HG03039 (cell line): ENCODE results near the gene PHACTR4.
"Not testable (repeated sequence)": the region's sequence is repeated elsewhere in the genome, so short reads cannot be mapped to it uniquely, and the experiment has no call there.

Source experiments
- ATAC-seq: cut with Tn5 transposase; IDR thresholded peaks from one replicate; pipeline ENCODE4 v1.9.1; 2021; ENCODE audit warnings: mild to moderate bottlenecking, moderate library complexity; ENCODE audit not compliant: unreplicated experiment

The PHACTR4 gene

DNA sequence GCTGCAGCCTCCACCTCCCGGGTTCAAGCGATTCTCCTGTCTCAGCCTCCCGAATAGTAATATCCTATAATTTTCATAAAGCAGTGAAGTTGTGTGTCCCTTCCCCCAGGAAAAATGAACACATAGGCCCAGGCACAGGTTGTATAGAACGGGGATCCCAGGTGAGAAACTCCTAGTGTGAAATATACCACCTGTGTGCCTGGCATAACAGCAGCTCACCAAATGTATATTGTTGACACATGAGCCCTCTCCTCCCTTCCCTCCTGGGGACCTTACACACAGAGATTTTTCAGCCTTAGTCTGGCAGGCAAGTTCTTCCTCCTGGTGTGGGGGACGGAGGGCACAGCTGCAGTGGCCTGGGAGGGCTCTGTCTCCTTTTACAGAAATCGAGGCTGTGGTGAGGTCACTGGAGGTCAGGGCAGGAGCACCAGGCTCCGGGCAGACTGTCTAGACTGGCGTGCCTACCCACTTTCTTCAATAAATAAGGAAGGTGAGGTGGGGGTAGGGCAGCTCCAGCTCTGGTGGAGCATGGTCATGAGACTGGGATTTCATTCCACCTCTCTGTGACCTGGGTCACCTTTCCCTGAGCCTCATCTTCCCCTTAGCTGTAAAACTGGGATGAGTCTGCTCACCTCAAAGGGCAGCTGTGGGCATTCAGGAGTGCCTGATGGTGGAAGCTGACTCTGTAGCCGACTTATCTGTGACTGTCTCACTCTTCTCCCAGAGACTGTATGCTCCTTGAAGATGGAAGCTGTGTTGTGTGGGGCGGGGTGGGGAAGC is 150.6 kb downstream of the PHACTR4 start:
- ATAC-seq, result no peak

DNA sequence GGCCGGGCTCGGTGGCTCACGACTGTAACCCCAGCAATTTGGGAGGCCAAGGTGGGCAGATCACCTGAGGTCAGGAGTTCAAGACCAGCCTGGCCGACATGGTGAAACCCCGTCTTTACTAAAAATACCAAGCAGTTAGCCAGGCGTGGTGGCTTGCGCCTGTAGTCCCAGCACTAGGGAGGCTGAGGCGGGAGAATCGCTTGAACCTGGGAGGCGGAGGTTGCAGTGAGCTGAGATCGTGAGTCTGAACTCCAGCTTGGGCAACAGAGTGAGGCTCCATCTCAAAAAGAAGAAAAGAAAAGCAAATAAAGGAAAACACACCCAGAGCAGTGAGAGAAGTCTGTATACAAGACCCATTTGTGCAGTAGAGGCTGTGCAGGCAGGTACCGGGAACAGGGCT is 151.3 kb downstream of the PHACTR4 start:
- not testable (repeated sequence) for ATAC-seq

DNA sequence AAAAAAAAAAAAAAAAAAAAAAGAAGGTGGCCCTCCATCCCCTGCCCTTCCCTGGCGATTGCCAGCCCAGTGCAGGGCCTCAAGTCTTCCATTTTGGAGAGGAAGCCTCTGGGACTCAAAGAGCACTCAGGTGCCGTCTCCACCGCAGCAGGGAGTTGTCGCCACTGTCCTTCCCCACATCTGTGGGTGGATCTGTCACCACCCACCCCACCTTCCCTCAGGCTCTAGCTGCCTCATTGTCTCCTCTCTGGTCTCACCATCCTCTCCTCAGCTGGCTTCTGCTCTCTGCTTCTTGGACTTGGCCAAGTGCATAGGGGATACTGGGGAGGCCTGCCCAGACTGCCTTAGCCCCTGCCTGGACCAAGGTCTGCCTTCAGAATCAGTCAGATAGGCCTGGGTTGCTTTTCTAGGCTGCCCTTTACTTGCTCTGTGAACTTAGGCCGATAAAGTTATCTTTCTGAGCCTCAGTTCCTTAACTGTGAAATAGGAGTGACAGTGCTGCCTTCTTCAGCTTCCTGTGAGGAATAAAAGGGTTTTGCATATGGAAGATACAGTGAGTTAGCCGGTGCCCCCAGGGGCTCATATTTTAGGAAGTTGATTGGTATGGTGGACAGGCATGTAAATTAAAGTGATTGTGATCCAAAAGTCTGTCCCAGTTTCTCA is 152.1 kb downstream of the PHACTR4 start:
- ATAC-seq, result no peak

DNA sequence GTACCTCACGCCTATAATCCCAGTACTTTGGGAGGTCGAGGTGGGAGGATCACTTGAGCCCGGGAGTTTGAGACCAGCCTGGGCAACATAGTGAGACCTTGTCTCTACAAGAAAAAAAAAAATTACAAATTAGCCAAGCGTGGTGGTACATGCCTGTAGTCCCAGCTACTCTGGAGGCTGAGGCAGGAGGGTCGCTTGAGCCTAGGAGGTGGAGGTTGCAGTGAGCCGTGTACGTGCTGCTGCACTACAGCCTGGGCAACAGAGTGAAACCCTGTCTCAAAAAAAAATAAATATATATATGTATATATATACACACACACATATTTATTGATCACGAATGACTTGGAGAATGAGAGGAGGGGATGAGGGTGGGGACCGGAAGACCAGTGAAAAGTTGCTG is 153.0 kb downstream of the PHACTR4 start:
- ATAC-seq, result not testable (repeated sequence)

DNA sequence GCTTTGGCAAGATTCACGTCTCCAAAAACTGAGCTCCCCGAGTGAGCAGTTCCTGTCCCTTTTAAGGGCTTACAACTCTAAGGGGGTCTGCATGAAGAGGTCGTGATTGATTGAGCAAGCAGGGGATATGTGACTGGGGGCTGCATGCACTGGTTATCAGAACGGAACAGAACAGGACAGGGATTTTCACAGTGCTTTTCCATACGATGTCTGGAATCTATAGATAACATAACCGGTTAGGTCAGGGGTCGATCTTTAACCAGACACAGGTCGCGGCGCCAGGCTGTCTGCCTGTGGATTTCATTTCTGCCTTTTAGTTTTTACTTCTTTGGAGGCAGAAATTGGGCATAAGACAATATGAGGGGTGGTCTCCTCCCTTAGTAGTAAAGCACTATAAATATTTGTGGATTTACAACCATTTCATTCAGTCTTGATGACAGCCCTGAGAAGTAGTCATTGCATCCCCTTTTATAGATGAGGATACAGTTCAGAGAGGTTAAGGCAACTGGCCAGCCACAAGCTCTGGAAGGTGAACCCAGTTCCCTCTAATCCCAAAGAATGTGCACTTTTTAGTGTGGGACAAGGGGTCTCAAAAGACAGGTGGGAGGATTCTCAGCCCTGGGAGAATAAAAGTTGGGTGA is 155.6 kb downstream of the PHACTR4 start:
- ATAC-seq, result not testable (repeated sequence)

DNA sequence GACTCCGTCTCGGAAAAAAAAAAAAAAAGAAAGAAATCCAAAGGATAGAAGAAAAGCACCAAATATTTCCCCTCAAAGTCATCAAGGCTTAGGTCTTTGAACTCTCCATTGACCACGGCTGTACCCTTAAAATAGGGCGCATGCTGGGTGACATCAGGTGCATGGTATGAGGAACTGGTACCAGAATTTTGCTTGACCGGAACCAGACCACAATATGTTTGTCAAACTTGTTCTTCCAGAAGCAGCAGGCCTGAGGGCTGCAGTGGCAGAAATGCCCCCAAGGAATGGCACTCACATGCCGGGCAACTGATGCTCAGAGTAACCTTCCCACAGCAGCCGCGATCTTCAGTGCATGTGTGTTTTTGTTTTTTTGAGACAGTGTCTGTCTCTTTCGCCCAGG is 157.3 kb downstream of the PHACTR4 start:
- no peak for ATAC-seq

DNA sequence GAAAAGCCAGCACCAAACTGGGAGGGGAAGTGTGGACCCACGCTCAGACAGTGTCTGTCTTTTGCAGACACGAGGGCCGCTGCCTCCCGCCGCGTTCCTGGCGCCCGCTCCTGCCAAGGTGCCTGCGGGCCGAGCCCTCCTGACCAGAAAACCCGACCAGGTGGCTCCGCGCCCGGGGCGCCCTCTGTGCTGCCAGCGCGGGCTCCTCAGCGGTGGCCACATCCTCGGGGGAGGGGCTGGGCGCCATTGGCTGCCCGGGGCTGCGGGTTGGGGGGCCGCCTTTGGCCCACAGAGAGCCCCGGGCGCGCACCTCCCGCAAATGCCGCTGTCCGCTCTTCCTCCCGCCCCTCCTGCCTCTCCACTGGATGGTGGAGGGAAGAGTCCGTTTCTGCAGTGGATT is 160.9 kb downstream of the PHACTR4 start:
- ATAC-seq, result no peak

DNA sequence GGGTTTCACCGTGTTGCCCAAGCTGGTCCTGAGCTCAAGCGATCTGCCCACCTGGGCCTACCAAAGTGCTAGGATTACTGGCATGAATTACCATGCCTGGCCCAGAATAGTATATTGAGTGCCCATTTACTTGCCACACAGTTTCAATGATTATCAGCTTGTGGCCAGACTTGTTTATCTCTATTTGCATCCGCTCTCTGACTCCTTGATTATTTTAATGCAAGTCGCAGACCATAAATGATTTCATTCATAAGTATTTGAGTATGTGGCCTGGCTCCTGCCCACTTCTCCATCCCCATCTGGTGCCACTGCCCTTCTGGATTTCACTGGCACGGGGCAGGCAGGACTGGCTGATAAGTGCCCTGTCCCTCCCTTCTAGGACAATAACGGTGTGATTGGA is 165.1 kb downstream of the PHACTR4 start:
- no peak for ATAC-seq

DNA sequence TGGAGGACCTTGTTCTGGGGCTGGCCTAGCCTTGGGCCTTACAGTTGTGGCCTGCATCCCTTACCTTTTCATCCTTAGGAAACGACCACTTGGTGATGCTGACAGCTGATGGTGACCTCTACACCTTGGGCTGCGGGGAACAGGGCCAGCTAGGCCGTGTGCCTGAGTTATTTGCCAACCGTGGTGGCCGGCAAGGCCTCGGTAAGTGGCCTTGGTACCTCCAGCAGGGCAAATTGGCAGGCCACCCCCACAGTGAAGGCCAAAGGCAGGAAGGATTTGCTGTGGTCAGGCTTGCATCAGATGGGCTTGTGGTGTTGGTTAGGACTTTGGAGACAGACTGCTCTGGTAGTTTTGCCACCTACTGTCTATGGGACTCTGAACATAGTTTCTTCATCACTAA is 165.6 kb downstream of the PHACTR4 start:
- no peak for ATAC-seq

DNA sequence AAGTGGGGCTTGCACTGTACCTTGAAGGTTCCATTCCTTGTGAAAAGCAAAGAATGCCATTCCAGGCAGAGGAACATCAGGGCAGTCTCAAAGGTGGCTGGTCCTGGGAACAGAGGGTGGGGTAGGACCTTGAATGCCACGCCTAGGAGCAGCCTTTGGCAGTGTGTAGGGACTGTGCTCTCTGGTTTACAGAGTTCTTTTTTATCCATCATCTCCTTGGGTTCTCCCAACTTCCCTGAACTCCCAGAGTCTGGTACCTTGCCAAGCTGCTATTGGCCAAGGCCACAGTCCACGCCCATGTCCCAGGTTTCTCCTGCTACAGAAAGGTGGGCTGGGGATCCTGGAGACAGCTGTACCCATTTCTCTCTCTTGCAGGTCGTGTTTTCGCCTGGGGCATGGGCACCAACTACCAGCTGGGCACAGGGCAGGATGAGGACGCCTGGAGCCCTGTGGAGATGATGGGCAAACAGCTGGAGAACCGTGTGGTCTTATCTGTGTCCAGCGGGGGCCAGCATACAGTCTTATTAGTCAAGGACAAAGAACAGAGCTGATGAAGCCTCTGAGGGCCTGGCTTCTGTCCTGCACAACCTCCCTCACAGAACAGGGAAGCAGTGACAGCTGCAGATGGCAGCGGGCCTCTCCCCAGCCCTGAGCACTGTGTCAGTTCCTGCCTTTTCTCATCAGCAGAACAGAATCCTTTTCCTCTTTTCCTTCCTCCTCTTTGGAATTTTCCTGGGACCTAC is 168.1 kb downstream of the PHACTR4 start:
- ATAC-seq, result no peak

DNA sequence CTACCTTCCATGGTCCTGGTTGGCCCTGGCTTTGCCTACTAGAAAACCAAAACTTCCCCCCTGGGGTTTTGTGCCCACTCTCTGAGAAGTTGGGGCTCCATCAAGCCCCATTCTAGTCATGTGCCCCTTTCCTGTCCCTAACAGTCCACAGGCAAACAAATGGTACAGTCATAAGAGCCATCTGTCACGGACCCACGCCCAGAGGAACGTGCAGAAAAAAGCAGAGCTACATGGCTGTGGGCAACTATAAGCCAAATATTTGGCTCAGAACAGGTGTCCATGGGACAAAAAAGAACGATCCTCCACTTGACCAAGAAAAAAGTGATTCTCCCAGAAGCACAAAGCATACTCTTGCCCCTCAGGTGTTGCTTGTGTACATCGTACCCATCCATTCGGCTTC is 168.7 kb downstream of the PHACTR4 start:
- no peak for ATAC-seq

DNA sequence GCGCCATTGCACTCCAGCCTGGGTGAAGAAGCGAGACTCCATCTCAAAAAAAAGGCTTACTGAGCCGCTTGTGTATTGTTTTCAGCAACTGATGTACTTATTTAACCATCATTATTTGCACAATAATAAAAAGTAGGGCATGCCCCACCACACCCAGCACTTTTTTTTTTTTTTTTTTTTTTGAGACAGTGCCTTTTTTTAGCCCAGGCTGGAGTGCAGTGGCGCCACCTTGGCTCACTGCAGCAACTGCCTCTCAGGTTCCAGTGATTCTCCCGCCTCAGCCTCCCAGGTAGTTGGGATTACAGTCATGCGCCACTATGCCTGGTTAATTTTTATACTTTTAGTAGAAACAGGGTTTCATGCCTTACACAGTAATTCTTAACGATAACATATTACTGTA is 171.1 kb downstream of the PHACTR4 start:
- no peak for ATAC-seq

DNA sequence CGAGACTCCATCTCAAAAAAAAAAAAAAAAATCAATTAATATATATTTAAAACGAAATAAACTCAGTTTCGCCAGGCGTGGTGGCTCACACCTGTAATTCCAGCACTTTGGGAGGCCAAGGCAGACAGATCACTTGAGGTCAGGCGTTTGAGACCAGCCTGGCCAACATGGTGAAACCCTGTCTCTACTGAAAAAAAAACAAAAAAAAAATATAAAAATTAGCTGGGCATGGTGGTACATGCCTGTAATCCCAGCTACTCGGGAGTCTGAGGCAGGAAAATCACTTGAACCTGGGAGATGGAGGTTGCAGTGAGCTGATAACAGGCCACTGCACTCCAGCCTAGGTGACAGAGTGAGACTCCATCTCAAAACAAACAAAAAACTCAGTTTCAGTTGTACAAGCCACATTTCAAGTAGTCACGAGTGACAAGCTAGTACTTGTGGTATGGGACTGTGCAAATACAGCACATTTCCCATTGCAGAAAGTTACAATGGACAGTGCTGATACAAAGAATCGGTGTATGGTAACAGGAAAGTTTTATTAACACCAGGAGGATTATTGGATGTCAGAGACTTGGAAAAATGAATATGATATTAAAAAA is 172.0 kb downstream of the PHACTR4 start:
- not testable (repeated sequence) for ATAC-seq

DNA sequence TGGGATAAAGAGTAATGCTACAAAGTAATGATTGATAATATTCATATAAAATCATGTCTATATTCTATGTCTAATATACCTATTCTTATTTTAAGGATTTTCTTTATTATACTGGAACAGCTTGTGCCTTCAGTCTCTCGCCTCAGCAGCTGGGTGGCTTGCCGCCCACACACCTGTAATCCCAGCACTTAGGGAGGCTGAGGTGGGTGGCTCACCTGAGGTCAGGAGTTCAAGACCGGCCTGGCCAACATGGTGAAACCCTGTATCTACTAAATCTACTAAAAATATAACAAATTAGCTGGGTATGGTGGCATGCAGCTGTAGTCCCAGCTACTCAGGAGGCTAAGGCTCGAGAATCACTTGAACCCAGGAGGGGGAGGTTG is 175.7 kb downstream of the PHACTR4 start:
- ATAC-seq, result no peak

DNA sequence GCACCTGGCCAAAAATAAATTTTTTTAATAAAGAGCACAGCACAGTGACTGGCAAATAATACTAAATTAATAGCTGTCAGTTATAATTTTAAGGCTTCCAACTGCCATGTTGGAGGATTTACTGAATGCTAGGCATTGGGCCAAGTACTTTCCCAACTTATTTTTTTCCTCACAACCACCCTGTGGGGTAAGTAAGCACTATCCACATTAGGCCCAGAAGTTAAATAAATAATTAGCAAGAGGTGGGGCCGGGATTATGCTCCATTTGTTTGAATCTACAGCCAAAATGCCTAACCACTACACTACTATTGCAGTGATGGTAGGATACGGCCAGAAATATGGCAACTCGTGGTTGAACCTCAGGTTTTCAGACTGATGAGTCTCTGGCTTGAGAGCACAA is 178.8 kb downstream of the PHACTR4 start:
- no peak for ATAC-seq
